ENCODE measurements around the gene ATP5PD. TPM values are rescaled to one million over a fixed set of nuclear protein-coding genes. Genes with fewer than 3 reads are reported as not detected.
A peak's percentile ranks its signal among the peaks of the same experiment; 100 is the strongest.

ATP5PD gene
- total and polyA plus RNA-seq, 2 of the 13 experiments (the other 11 are each of a cell fraction or from before 2014, with no cell fraction given), result 158 to 428 TPM

DNA sequence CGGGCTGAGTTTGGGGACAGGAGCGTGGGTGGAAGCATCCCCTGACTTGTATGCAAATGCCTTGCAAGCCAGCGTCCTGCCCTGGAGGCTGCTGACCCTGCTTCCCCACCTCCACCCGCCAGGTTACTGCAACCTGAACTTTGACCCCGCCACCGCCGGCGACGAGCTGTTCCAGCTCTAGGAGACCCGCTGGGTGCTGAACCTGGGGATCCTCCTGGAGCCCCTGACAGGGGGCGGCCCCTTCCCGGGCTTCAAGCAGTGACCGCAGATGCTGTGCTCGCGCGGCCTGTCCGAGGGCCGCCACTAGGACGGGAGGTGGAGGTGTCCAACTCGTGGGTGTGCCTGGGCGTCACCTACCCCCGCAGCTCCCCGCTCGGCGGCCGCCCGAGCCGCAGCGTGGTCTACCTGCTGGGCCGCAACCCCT lies 30.3 kb upstream of the ATP5PD start (continued):
- TF ChIP-seq, protein P1, sequence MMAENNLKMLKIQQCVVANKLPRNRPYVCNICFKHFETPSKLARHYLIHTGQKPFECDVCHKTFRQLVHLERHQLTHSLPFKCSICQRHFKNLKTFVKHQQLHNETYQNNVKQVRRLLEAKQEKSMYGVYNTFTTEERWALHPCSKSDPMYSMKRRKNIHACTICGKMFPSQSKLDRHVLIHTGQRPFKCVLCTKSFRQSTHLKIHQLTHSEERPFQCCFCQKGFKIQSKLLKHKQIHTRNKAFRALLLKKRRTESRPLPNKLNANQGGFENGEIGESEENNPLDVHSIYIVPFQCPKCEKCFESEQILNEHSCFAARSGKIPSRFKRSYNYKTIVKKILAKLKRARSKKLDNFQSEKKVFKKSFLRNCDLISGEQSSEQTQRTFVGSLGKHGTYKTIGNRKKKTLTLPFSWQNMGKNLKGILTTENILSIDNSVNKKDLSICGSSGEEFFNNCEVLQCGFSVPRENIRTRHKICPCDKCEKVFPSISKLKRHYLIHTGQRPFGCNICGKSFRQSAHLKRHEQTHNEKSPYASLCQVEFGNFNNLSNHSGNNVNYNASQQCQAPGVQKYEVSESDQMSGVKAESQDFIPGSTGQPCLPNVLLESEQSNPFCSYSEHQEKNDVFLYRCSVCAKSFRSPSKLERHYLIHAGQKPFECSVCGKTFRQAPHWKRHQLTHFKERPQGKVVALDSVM (CRISPR knock-in tag; IDR thresholded peaks at IDR 0.05), result peak; percentile 70; the same call in 1 of the 2 replicates
- TF ChIP-seq SP4 (CRISPR knock-in tag; IDR thresholded peaks at IDR 0.05) (no peak), IKZF4 (CRISPR knock-in tag; IDR thresholded peaks at IDR 0.05; ENCODE audit: borderline replicate concordance, low read depth, not compliant biosample characterization) (no peak), ZZZ3 (CRISPR knock-in tag; IDR thresholded peaks at IDR 0.05; ENCODE audit: borderline replicate concordance) (no peak), ASH2L (IDR thresholded peaks at IDR 0.05; ENCODE audit: insufficient read length, low read depth, low read length) (no peak), ZBTB38 (CRISPR knock-in tag; IDR thresholded peaks at IDR 0.05) (peak; percentile 99; the same call in 1 of the 2 replicates), MED8 (CRISPR knock-in tag; IDR thresholded peaks at IDR 0.05; ENCODE audit: insufficient replicate concordance) (no peak), RXRA (CRISPR knock-in tag; IDR thresholded peaks at IDR 0.05) (peak; percentile 95), PLRG1 (conservative IDR thresholded peaks at IDR 0.05) (no peak), ZNF605 (CRISPR knock-in tag; IDR thresholded peaks at IDR 0.05) (peak; percentile 65)
- TF ChIP-seq, protein P2, sequence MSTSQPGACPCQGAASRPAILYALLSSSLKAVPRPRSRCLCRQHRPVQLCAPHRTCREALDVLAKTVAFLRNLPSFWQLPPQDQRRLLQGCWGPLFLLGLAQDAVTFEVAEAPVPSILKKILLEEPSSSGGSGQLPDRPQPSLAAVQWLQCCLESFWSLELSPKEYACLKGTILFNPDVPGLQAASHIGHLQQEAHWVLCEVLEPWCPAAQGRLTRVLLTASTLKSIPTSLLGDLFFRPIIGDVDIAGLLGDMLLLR (CRISPR knock-in tag; IDR thresholded peaks at IDR 0.05), result no peak
- TF ChIP-seq, protein P3, sequence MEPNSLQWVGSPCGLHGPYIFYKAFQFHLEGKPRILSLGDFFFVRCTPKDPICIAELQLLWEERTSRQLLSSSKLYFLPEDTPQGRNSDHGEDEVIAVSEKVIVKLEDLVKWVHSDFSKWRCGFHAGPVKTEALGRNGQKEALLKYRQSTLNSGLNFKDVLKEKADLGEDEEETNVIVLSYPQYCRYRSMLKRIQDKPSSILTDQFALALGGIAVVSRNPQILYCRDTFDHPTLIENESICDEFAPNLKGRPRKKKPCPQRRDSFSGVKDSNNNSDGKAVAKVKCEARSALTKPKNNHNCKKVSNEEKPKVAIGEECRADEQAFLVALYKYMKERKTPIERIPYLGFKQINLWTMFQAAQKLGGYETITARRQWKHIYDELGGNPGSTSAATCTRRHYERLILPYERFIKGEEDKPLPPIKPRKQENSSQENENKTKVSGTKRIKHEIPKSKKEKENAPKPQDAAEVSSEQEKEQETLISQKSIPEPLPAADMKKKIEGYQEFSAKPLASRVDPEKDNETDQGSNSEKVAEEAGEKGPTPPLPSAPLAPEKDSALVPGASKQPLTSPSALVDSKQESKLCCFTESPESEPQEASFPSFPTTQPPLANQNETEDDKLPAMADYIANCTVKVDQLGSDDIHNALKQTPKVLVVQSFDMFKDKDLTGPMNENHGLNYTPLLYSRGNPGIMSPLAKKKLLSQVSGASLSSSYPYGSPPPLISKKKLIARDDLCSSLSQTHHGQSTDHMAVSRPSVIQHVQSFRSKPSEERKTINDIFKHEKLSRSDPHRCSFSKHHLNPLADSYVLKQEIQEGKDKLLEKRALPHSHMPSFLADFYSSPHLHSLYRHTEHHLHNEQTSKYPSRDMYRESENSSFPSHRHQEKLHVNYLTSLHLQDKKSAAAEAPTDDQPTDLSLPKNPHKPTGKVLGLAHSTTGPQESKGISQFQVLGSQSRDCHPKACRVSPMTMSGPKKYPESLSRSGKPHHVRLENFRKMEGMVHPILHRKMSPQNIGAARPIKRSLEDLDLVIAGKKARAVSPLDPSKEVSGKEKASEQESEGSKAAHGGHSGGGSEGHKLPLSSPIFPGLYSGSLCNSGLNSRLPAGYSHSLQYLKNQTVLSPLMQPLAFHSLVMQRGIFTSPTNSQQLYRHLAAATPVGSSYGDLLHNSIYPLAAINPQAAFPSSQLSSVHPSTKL (CRISPR knock-in tag; IDR thresholded peaks at IDR 0.05), result peak; percentile 54; the same call in 1 of the 2 replicates
- TF ChIP-seq, protein P4, sequence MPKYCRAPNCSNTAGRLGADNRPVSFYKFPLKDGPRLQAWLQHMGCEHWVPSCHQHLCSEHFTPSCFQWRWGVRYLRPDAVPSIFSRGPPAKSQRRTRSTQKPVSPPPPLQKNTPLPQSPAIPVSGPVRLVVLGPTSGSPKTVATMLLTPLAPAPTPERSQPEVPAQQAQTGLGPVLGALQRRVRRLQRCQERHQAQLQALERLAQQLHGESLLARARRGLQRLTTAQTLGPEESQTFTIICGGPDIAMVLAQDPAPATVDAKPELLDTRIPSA (CRISPR knock-in tag; IDR thresholded peaks at IDR 0.05; ENCODE audit: borderline replicate concordance), result no peak
- TF ChIP-seq, protein P5, sequence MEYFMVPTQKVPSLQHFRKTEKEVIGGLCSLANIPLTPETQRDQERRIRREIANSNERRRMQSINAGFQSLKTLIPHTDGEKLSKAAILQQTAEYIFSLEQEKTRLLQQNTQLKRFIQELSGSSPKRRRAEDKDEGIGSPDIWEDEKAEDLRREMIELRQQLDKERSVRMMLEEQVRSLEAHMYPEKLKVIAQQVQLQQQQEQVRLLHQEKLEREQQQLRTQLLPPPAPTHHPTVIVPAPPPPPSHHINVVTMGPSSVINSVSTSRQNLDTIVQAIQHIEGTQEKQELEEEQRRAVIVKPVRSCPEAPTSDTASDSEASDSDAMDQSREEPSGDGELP (IDR thresholded peaks at IDR 0.05; ENCODE audit: borderline replicate concordance, low read depth), result no peak; the same call in 1 of the 2 replicates
- TF ChIP-seq, protein P6, sequence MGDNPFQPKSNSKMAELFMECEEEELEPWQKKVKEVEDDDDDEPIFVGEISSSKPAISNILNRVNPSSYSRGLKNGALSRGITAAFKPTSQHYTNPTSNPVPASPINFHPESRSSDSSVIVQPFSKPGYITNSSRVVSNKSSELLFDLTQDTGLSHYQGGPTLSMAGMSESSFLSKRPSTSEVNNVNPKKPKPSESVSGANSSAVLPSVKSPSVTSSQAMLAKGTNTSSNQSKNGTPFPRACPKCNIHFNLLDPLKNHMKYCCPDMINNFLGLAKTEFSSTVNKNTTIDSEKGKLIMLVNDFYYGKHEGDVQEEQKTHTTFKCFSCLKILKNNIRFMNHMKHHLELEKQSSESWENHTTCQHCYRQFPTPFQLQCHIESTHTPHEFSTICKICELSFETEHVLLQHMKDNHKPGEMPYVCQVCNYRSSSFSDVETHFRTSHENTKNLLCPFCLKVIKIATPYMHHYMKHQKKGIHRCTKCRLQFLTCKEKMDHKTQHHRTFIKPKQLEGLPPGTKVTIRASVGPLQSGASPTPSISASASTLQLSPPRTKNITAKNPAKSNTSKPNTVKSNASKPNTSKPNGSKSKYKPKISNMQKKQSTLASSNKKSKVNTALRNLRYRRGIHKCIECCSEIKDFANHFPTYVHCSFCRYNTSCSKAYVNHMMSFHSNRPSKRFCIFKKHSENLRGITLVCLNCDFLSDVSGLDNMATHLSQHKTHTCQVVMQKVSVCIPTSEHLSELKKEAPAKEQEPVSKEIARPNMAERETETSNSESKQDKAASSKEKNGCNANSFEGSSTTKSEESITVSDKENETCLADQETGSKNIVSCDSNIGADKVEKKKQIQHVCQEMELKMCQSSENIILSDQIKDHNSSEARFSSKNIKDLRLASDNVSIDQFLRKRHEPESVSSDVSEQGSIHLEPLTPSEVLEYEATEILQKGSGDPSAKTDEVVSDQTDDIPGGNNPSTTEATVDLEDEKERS (CRISPR knock-in tag; IDR thresholded peaks at IDR 0.05), result no peak
- TF ChIP-seq, protein P7, sequence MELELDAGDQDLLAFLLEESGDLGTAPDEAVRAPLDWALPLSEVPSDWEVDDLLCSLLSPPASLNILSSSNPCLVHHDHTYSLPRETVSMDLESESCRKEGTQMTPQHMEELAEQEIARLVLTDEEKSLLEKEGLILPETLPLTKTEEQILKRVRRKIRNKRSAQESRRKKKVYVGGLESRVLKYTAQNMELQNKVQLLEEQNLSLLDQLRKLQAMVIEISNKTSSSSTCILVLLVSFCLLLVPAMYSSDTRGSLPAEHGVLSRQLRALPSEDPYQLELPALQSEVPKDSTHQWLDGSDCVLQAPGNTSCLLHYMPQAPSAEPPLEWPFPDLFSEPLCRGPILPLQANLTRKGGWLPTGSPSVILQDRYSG (CRISPR knock-in tag; IDR thresholded peaks at IDR 0.05), result no peak
